Effector memory CD8-positive, alpha-beta T cell (primary cell): ENCODE data around the gene JAK1.

ENCODE experiments used
- ATAC-seq: fragments of 150-1000 bp; cut with Tn5 transposase; replicated peaks from 2 replicates; pipeline ENCODE4 v1.10.0; 2021; ENCODE audit warnings: mild to moderate bottlenecking, moderate library complexity
- DNase-seq, 3 experiments: peaks; one replicate each; pipeline ENCODE4 v3.0.0; 2021
- H3K27ac Mint-ChIP-seq, 2 donors: one replicate each; pipeline ENCODE4 v1.8.0; 2022; ENCODE audit warnings: mild to moderate bottlenecking in 2 of 2, mixed read lengths in 2 of 2, moderate library complexity in 2 of 2
- H3K27me3 Mint-ChIP-seq, 2 donors: one replicate each; pipeline ENCODE4 v1.8.0; 2022; ENCODE audit warnings: mixed read lengths in 2 of 2
- H3K36me3 Mint-ChIP-seq: one replicate; pipeline ENCODE4 v1.8.0; 2022; ENCODE audit warnings: mild to moderate bottlenecking, moderate library complexity, mixed read lengths; ENCODE audit not compliant: insufficient read depth
- H3K4me1 Mint-ChIP-seq, 2 donors: one replicate each; pipeline ENCODE4 v1.8.0; 2022; ENCODE audit warnings: low read depth in 2 of 2, mixed read lengths in 2 of 2
- H3K4me3 Mint-ChIP-seq, 2 donors: one replicate each; pipeline ENCODE4 v1.8.0; 2022; ENCODE audit warnings: mild to moderate bottlenecking in 2 of 2, mixed read lengths in 2 of 2, moderate library complexity in 2 of 2
- H3K9me3 Mint-ChIP-seq, 2 donors: one replicate each; pipeline ENCODE4 v1.8.0; 2022; ENCODE audit warnings: mixed read lengths in 2 of 2

The JAK1 gene

GRCh38 chr1:64995316-64995715 lies 29.0 kb upstream of the JAK1 start:
- Mint-ChIP-seq H3K9me3 (no peaks in the 10 kb centered on the region), H3K27ac (no peak overlapping the region), H3K36me3 (no peaks in the 10 kb centered on the region), H3K4me3 (no peak overlapping the region), H3K4me1 (no peaks in the 10 kb centered on the region), H3K27me3 (no peaks in the 10 kb centered on the region)
- ATAC-seq, result no peak
- DNase-seq, result no peak

- ATAC-seq (no peak), DNase-seq (no peak)
- no peak overlapping the region for H3K4me3 Mint-ChIP-seq
- no peak overlapping the region for H3K27ac Mint-ChIP-seq
- H3K36me3 Mint-ChIP-seq, result no peaks in the 10 kb centered on the region
- H3K9me3 Mint-ChIP-seq, result no peaks in the 10 kb centered on the region
- H3K4me1 Mint-ChIP-seq, result peaks cover 4% of the 10 kb centered on the region in 2 donors
- no peaks in the 10 kb centered on the region for H3K27me3 Mint-ChIP-seq
Observed at GRCh38 chr1:64986903-64987871, 20.8 kb upstream of the JAK1 start.

GRCh38 chr1:64984737-64985136 lies 18.4 kb upstream of the JAK1 start:
- Mint-ChIP-seq H3K9me3 (no peaks in the 10 kb centered on the region), H3K4me3 (no peak overlapping the region), H3K27me3 (no peaks in the 10 kb centered on the region), H3K36me3 (no peaks in the 10 kb centered on the region), H3K27ac (peak overlapping the region in 1 of 2 donors; percentile 35), H3K4me1 (peaks cover 4% of the 10 kb centered on the region in 2 donors)
- DNase-seq (no peak), ATAC-seq (no peak)

GRCh38 chr1:64984106-64984505 lies 17.8 kb upstream of the JAK1 start:
- H3K4me1 Mint-ChIP-seq, result peaks cover 4% of the 10 kb centered on the region in 2 donors
- no peaks in the 10 kb centered on the region for H3K9me3 Mint-ChIP-seq
- H3K27ac Mint-ChIP-seq, result peak overlapping the region in 1 of 2 donors; percentile 35
- H3K36me3 Mint-ChIP-seq, result no peaks in the 10 kb centered on the region
- DNase-seq (no peak), ATAC-seq (no peak)
- H3K4me3 Mint-ChIP-seq, result no peak overlapping the region
- H3K27me3 Mint-ChIP-seq, result no peaks in the 10 kb centered on the region

- Mint-ChIP-seq H3K27me3 (no peaks in the 10 kb centered on the region), H3K9me3 (no peaks in the 10 kb centered on the region), H3K27ac (peak overlapping the region in 1 of 2 donors; percentile 3), H3K4me3 (no peak overlapping the region), H3K36me3 (no peaks in the 10 kb centered on the region), H3K4me1 (peaks cover 4% of the 10 kb centered on the region in 2 donors)
- ATAC-seq, result no peak
- no peak for DNase-seq
Observed at GRCh38 chr1:64983110-64983509, 16.8 kb upstream of the JAK1 start.

- Mint-ChIP-seq H3K9me3 (no peaks in the 10 kb centered on the region), H3K27ac (peak overlapping the region in 1 of 2 donors; percentile 75)
- no peak for DNase-seq
Observed at GRCh38 chr1:64981601-64982533, 15.5 kb upstream of the JAK1 start.

GRCh38 chr1:64980745-64981600 lies 14.6 kb upstream of the JAK1 start:
- DNase-seq (no peak), ATAC-seq (no peak)
- H3K4me1 Mint-ChIP-seq, result peaks cover 0 to 8% of the 10 kb centered on the region in 2 donors
- H3K4me3 Mint-ChIP-seq, result no peak overlapping the region
- H3K27ac Mint-ChIP-seq, result peak overlapping the region in 1 of 2 donors; percentile 75
- H3K27me3 Mint-ChIP-seq, result peaks cover 0 to 8% of the 10 kb centered on the region in 2 donors
- no peaks in the 10 kb centered on the region for H3K36me3 Mint-ChIP-seq
- H3K9me3 Mint-ChIP-seq, result no peaks in the 10 kb centered on the region

More at GRCh38 chr1:64981601-64982533, 15.5 kb upstream of the JAK1 start:
- ATAC-seq, result no peak
- H3K36me3 Mint-ChIP-seq, result no peaks in the 10 kb centered on the region
- H3K27me3 Mint-ChIP-seq, result peaks cover 0 to 2% of the 10 kb centered on the region in 2 donors
- peaks cover 0 to 5% of the 10 kb centered on the region in 2 donors for H3K4me1 Mint-ChIP-seq
- H3K4me3 Mint-ChIP-seq, result no peak overlapping the region

GRCh38 chr1:64979358-64979757 lies 13.0 kb upstream of the JAK1 start:
- H3K27ac Mint-ChIP-seq, result no peak overlapping the region
- DNase-seq, result no peak
- H3K4me1 Mint-ChIP-seq, result peaks cover 0 to 6% of the 10 kb centered on the region in 2 donors
- peaks cover 0 to 8% of the 10 kb centered on the region in 2 donors for H3K27me3 Mint-ChIP-seq
- no peaks in the 10 kb centered on the region for H3K9me3 Mint-ChIP-seq
- ATAC-seq, result no peak
- no peak overlapping the region for H3K4me3 Mint-ChIP-seq
- no peaks in the 10 kb centered on the region for H3K36me3 Mint-ChIP-seq

GRCh38 chr1:64976361-64976760 lies 10.0 kb upstream of the JAK1 start:
- Mint-ChIP-seq H3K27me3 (peaks cover 0 to 8% of the 10 kb centered on the region in 2 donors), H3K9me3 (no peaks in the 10 kb centered on the region), H3K36me3 (no peaks in the 10 kb centered on the region), H3K4me1 (peaks cover 3 to 5% of the 10 kb centered on the region in 2 donors), H3K27ac (no peak overlapping the region), H3K4me3 (no peak overlapping the region)
- ATAC-seq (no peak), DNase-seq (no peak)

- Mint-ChIP-seq H3K9me3 (no peaks in the 10 kb centered on the region), H3K4me3 (no peak overlapping the region), H3K27me3 (peaks cover 0 to 8% of the 10 kb centered on the region in 2 donors), H3K27ac (no peak overlapping the region), H3K4me1 (peaks cover 3 to 5% of the 10 kb centered on the region in 2 donors), H3K36me3 (no peaks in the 10 kb centered on the region)
- ATAC-seq (no peak), DNase-seq (no peak)
Observed at GRCh38 chr1:64975740-64976139, 9.4 kb upstream of the JAK1 start.

- H3K36me3 Mint-ChIP-seq, result no peaks in the 10 kb centered on the region
- H3K27me3 Mint-ChIP-seq, result peaks cover 0 to 8% of the 10 kb centered on the region in 2 donors
- DNase-seq (no peak), ATAC-seq (no peak)
- H3K27ac Mint-ChIP-seq, result no peak overlapping the region
- H3K9me3 Mint-ChIP-seq, result no peaks in the 10 kb centered on the region
- H3K4me3 Mint-ChIP-seq, result no peak overlapping the region
- H3K4me1 Mint-ChIP-seq, result peaks cover 3 to 5% of the 10 kb centered on the region in 2 donors
Observed at GRCh38 chr1:64975127-64975526, 8.8 kb upstream of the JAK1 start.

- no peak overlapping the region for H3K4me3 Mint-ChIP-seq
- H3K4me1 Mint-ChIP-seq, result peaks cover 3 to 5% of the 10 kb centered on the region in 2 donors
- H3K36me3 Mint-ChIP-seq, result no peaks in the 10 kb centered on the region
- peaks cover 0 to 8% of the 10 kb centered on the region in 2 donors for H3K27me3 Mint-ChIP-seq
- no peak for DNase-seq
- peak overlapping the region in 1 of 2 donors; percentile 1 for H3K27ac Mint-ChIP-seq
- H3K9me3 Mint-ChIP-seq, result no peaks in the 10 kb centered on the region
- ATAC-seq, result no peak
Observed at GRCh38 chr1:64974288-64974825, 8.0 kb upstream of the JAK1 start.
